Thyroid gland (tissue), 4 donors: Measurements from ENCODE around the gene CDC42SE2.

ENCODE experiments used
- CTCF ChIP-seq, 6 experiments: fragments of 200-600 bp in 3 of 6; fragments of 450-650 bp in 3 of 6; sonication (generic) in 3 of 6; IDR thresholded peaks; one replicate each; pipeline ENCODE4 v1.5.1; 2016 to 2019; ENCODE audit warnings: antibody characterized with exemption in 6 of 6, mild to moderate bottlenecking in 2 of 6, inconsistent platforms in 1 of 6, moderate library complexity in 1 of 6
- POLR2A ChIP-seq, 2 donors: fragments of 450-650 bp; IDR thresholded peaks; one replicate each; pipeline ENCODE4 v1.6.1; 2017; ENCODE audit warnings: antibody characterized with exemption in 2 of 2, mild to moderate bottlenecking in 2 of 2, moderate library complexity in 1 of 2

GRCh38 chr5:131302506-131302905, 38.7 kb downstream of the CDC42SE2 start:
- TF ChIP-seq CTCF (IDR thresholded peaks at IDR 0.05) = no peak
- no peak for TF ChIP-seq POLR2A (IDR thresholded peaks at IDR 0.05)
